ENCODE results near the gene DCPS. TPM values are rescaled to one million over a fixed set of nuclear protein-coding genes. Genes with fewer than 3 reads are reported as not detected.
"Not testable (repeated sequence)": the region's sequence is repeated elsewhere in the genome, so short reads cannot be mapped to it uniquely, and the experiment has no call there.

Gene DCPS, protein sequence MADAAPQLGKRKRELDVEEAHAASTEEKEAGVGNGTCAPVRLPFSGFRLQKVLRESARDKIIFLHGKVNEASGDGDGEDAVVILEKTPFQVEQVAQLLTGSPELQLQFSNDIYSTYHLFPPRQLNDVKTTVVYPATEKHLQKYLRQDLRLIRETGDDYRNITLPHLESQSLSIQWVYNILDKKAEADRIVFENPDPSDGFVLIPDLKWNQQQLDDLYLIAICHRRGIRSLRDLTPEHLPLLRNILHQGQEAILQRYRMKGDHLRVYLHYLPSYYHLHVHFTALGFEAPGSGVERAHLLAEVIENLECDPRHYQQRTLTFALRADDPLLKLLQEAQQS
- total RNA-seq (10 to 100 TPM; 16.9 to 20.9 TPM), polyA plus RNA-seq (ENCODE audit: insufficient read depth, low read depth, low replicate concordance) (16.8 TPM)
- long read RNA-seq, donor 1, transcript DCPS-201 (6 exons, 1,479 nt) = major isoform, 17 of 17 reads
- long read RNA-seq, donor 1, partial matches to known transcripts = 0 of 17 reads
- long read RNA-seq, donor 1, other reads (novel, unspliced or antisense) = 0 of 17 reads
- long read RNA-seq, donor 2, transcript DCPS-201 (6 exons, 1,479 nt) = major isoform, 7 of 7 reads
- long read RNA-seq, donor 2, partial matches to known transcripts = 0 of 7 reads
- long read RNA-seq, donor 2, other reads (novel, unspliced or antisense) = 0 of 7 reads

GRCh38 chr11:126303623-126304456 is at the start of gene DCPS:
DCPS (plus strand) TSS chr11:126304060; CDS start chr11:126304081, 21 bp downstream.
- Histone ChIP-seq H3K27ac (peak within 1 kb of the TSS; percentile 81 to 87), H3K36me3 (ENCODE audit: low read depth, missing control alignments) (no peaks in the 10 kb centered on the region), H3K4me1 (peaks cover 10% of the 10 kb centered on the region), H3K9me3 (no peaks in the 10 kb centered on the region), H3K27me3 (no peaks in the 10 kb centered on the region), H3K4me3 (peak within 1 kb of the TSS; percentile 67 to 71)
- TF ChIP-seq POLR2A (IDR thresholded peaks at IDR 0.05) = peak; percentile 52
- TF ChIP-seq CTCF (IDR thresholded peaks at IDR 0.05) = no peak
- intact Hi-C loops (cut with DNase I; ENCODE audit: low total_unique reads) = no loop called here
- 1% methylated on average over 29 to 61 of the region's 61 CpGs for WGBS, 2 donors
- DNase-seq = peak; percentile 94

DNA sequence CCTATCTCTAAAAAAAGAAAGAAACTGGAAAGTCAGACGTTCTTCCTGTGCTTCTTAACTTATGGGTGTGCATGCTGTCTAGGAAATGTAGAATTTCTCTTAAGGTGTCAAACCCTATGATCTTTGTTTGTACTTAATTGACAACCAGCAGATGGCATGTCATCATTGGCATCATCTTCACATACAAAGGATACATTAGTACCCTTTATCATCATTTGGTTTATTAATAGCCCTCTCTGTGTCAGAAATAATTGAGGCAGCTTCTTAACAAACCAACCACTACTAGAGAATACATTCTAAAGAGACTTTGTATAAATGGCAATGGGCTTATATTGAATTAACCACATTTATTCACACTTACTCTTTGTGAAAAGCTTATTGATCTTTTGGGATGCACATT is 49.0 kb upstream of the DCPS start:
- H3K9me3 ChIP-seq = no peaks in the 10 kb centered on the region
- H3K4me3 ChIP-seq = no peak overlapping the region
- intact Hi-C loops (cut with DNase I; ENCODE audit: low total_unique reads) = no loop called here
- peaks cover 6% of the 10 kb centered on the region for H3K4me1 ChIP-seq
- 50 to 55% methylated on average over 1 of the region's 1 CpG for WGBS, 2 donors
- H3K36me3 ChIP-seq (ENCODE audit: low read depth, missing control alignments) = no peaks in the 10 kb centered on the region
- H3K27me3 ChIP-seq = no peaks in the 10 kb centered on the region
- H3K27ac ChIP-seq = no peak overlapping the region
- no peak for DNase-seq
- TF ChIP-seq POLR2A (IDR thresholded peaks at IDR 0.05) = no peak
- TF ChIP-seq CTCF (IDR thresholded peaks at IDR 0.05) = no peak

GRCh38 chr11:126255507-126255906 is 48.4 kb upstream of the DCPS start:
- intact Hi-C loops (cut with DNase I; ENCODE audit: low total_unique reads) = not testable (repeated sequence)

GRCh38 chr11:126256216-126256615 is 47.6 kb upstream of the DCPS start:
- no peak overlapping the region for H3K4me3 ChIP-seq
- no peaks in the 10 kb centered on the region for H3K36me3 ChIP-seq (ENCODE audit: low read depth, missing control alignments)
- H3K4me1 ChIP-seq = peaks cover 17% of the 10 kb centered on the region
- no peak for DNase-seq
- no peaks in the 10 kb centered on the region for H3K27me3 ChIP-seq
- intact Hi-C loops (cut with DNase I; ENCODE audit: low total_unique reads) = no loop called here
- H3K27ac ChIP-seq = no peak overlapping the region
- TF ChIP-seq CTCF (IDR thresholded peaks at IDR 0.05) (no peak), POLR2A (IDR thresholded peaks at IDR 0.05) (no peak)
- 92% methylated on average over 4 of the region's 4 CpGs for WGBS, 2 donors
- no peaks in the 10 kb centered on the region for H3K9me3 ChIP-seq

More at GRCh38 chr11:126255507-126255906, 48.4 kb upstream of the DCPS start:
- peaks cover 13% of the 10 kb centered on the region for H3K4me1 ChIP-seq
- H3K36me3 ChIP-seq (ENCODE audit: low read depth, missing control alignments); H3K27ac ChIP-seq; H3K27me3 ChIP-seq; H3K9me3 ChIP-seq; DNase-seq; H3K4me3 ChIP-seq: not testable (repeated sequence)
- WGBS, 2 donors = 92 to 94% methylated on average over 5 of the region's 5 CpGs

DNA sequence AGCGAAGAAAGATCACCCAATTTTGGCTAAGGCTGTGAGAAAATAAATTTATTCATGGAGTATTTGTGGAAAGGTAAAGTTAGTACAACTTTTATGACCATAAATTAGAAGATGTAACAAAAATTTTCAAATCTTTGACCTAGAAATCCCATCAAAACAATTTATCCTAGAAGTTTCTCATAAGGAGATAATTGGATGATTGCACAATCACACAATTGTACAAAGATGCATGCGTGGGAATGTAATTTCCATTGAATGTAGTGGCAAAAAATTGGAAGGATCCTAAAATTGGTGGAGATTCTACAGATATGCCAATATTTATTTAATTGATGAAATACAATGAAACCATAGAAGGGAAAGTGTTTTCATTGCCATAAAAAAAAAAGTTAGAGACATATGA is 46.7 kb upstream of the DCPS start:
- Histone ChIP-seq H3K27ac (no peak overlapping the region), H3K4me1 (peaks cover 17% of the 10 kb centered on the region), H3K9me3 (no peaks in the 10 kb centered on the region), H3K4me3 (no peak overlapping the region), H3K27me3 (no peaks in the 10 kb centered on the region), H3K36me3 (ENCODE audit: low read depth, missing control alignments) (no peaks in the 10 kb centered on the region)
- WGBS, 2 donors = 85 to 88% methylated on average over 2 of the region's 2 CpGs
- no peak for TF ChIP-seq POLR2A (IDR thresholded peaks at IDR 0.05)
- TF ChIP-seq CTCF (IDR thresholded peaks at IDR 0.05) = no peak
- intact Hi-C loops (cut with DNase I; ENCODE audit: low total_unique reads) = no loop called here
- DNase-seq = no peak
